IPS-15b (cell line): ENCODE results near the gene TTL.
A peak's percentile ranks its signal among the peaks of the same experiment; 100 is the strongest.

Experiments
- H3K27me3 ChIP-seq: one replicate; pipeline ENCODE4 v1.6.1; 2013; ENCODE audit warnings: low read length; ENCODE audit not compliant: control insufficient read depth, insufficient read depth
- H3K36me3 ChIP-seq: one replicate; pipeline ENCODE4 v1.6.1; 2013; ENCODE audit warnings: low read length; ENCODE audit not compliant: control insufficient read depth, insufficient read depth
- H3K4me1 ChIP-seq: one replicate; pipeline ENCODE4 v1.6.1; 2013; ENCODE audit warnings: mild to moderate bottlenecking, low read length; ENCODE audit not compliant: control insufficient read depth, insufficient read depth
- H3K4me3 ChIP-seq: one replicate; pipeline ENCODE4 v1.5.1; 2013; ENCODE audit warnings: low read depth, low read length
- H3K9ac ChIP-seq: one replicate; pipeline ENCODE4 v1.6.1; 2013; ENCODE audit warnings: low read depth, mild to moderate bottlenecking, low read length
- H3K9me3 ChIP-seq: one replicate; pipeline ENCODE4 v1.6.1; 2013; ENCODE audit warnings: mild to moderate bottlenecking, low read length; ENCODE audit not compliant: control insufficient read depth, insufficient read depth

Gene TTL

DNA sequence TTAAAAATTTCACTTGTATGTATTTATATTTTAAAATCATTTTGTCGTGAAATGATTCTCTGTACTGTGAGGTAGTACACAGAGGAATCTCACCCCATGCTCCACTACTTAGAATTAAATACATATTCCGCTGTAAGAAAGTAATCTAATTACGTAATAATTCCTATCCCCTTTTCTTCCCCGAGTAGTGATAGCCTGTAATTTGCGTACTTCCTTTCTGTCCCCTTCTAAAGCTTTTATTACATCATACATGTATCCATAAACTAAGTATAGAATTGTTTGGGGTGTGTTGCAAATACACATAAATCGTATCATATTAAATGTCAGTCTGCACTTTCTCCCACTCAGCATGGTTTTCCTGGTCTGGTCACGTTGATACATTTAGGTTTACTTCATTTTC lies 90.0 kb downstream of the TTL start:
- Histone ChIP-seq H3K27me3 (no peaks in the 10 kb centered on the region), H3K9me3 (no peaks in the 10 kb centered on the region), H3K36me3 (peaks cover 24% of the 10 kb centered on the region), H3K9ac (no peak overlapping the region), H3K4me3 (no peak overlapping the region), H3K4me1 (no peaks in the 10 kb centered on the region)

DNA sequence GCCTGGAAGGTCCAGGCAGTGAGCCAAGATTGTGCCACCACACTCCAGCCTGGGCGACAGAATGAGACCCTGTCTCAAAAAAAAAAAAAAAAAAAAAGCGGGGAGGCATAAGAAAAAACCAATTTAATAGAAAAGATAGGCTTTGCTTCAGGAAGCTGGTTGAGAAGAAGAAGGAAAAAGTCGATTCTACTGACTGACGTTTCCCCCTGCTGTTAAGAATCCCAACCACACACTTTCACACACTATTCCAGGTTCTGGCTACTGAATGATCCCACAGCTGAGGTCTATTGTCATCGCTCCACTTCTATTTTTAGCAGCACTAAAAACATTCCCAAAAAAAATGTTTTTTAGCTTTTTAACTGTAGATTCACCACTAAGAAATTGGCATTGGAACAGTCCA lies 95.8 kb downstream of the TTL start:
- Histone ChIP-seq H3K4me1 (no peaks in the 10 kb centered on the region), H3K9ac (no peak overlapping the region), H3K27me3 (no peaks in the 10 kb centered on the region), H3K9me3 (no peaks in the 10 kb centered on the region), H3K4me3 (no peak overlapping the region), H3K36me3 (peaks cover 13% of the 10 kb centered on the region)

DNA sequence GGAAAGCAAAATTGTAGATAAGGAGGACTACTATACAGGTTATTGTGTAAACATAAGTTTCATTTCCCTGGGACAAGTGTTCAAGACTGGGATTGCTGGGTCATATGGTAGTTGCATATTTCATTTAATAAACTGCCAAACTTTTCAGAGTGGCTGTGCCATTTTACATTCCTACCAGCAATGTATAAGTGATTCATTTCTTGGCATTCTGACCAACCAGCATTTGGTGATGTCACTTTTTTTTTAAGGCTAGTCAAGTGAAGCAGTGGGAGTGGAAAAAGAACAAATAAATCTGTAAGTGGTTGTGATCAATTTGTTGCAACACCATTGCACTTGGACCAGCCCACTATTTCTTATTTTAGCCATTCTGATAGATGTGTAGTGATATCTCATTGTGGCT lies 97.3 kb downstream of the TTL start:
- peaks cover 12% of the 10 kb centered on the region for H3K36me3 ChIP-seq
- H3K9me3 ChIP-seq = no peaks in the 10 kb centered on the region
- H3K4me1 ChIP-seq = peaks cover 3% of the 10 kb centered on the region
- no peaks in the 10 kb centered on the region for H3K27me3 ChIP-seq
- no peak overlapping the region for H3K9ac ChIP-seq
- no peak overlapping the region for H3K4me3 ChIP-seq

DNA sequence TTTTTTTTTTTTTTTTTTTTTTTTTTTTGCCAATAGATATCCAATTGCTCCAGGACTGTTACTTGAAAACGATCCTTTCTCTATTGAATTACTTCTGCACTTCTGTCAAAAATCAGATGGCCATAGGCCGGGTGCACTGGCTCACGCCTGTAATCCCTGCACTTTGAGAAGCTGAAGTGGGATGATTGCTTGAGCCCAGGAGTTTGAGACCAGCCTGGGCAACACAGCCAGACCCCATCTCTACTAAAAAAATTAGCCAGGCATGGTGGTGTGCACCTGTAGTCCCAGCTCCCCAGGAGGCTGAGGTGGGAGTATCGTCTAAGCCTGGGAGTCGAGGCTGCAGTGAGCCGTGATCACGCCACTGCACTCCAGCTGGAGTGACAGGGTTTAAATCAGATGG lies 98.1 kb downstream of the TTL start:
- H3K9ac ChIP-seq = no peak overlapping the region
- no peak overlapping the region for H3K4me3 ChIP-seq
- no peaks in the 10 kb centered on the region for H3K9me3 ChIP-seq
- peaks cover 7% of the 10 kb centered on the region for H3K36me3 ChIP-seq
- peaks cover 5% of the 10 kb centered on the region for H3K4me1 ChIP-seq
- no peaks in the 10 kb centered on the region for H3K27me3 ChIP-seq

DNA sequence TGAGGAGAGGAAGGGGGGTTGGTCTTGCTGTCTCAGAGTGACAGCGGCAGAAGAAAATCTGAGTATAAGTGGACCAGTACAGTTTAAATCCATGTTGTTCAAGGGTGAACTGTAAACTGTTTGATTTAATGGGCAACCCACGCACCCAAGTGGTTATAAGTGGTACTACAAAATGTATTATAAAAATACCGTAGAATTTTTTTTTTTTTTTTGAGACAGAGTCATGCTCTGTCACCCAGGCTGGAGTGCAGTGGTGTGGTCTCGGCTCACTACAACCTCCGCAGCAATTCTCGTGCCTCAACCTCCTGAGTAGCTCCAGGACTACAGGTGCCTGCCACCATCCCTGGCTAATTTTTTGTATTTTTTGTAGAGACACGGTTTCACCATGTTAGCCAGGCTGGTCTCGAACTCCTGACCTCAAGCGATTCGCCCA lies 100.4 kb downstream of the TTL start:
- Histone ChIP-seq H3K4me1 (peaks cover 7% of the 10 kb centered on the region), H3K4me3 (no peak overlapping the region), H3K9me3 (no peaks in the 10 kb centered on the region), H3K36me3 (peaks cover 12% of the 10 kb centered on the region), H3K27me3 (no peaks in the 10 kb centered on the region), H3K9ac (no peak overlapping the region)

DNA sequence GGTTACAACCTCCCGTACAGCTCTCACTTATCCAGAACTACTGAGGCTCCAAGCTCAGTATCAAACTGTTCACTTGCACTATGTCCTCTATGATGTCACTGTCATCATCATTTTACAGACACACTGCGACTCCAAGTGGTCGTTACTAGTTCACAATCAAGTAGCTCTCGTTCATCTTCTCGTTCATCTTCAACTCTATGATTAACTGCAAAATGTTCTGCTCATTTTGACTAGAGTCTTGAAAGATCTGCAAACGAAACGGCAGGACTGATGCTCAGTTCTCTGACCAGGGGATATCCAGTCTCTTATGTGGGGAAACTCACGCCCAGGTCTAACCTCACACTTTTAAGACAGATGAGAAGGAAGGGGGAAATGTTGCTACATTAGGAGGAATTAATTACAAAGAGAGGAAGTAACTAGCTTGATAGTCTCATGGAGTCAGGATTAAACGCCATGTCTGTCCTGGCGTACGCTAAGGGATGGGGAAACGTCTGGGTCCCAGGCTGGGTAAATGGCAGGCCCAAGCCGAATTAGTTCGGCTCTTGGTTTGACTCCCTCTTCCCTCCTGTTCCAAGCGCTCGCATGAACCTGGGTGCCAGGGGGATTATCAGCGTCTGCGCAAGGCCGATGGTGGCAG lies 101.7 kb downstream of the TTL start:
- H3K4me1 ChIP-seq = peaks cover 7% of the 10 kb centered on the region
- peaks cover 13% of the 10 kb centered on the region for H3K36me3 ChIP-seq
- no peaks in the 10 kb centered on the region for H3K27me3 ChIP-seq
- peak overlapping the region; percentile 77 for H3K9ac ChIP-seq
- peak overlapping the region; percentile 94 for H3K4me3 ChIP-seq
- no peaks in the 10 kb centered on the region for H3K9me3 ChIP-seq

DNA sequence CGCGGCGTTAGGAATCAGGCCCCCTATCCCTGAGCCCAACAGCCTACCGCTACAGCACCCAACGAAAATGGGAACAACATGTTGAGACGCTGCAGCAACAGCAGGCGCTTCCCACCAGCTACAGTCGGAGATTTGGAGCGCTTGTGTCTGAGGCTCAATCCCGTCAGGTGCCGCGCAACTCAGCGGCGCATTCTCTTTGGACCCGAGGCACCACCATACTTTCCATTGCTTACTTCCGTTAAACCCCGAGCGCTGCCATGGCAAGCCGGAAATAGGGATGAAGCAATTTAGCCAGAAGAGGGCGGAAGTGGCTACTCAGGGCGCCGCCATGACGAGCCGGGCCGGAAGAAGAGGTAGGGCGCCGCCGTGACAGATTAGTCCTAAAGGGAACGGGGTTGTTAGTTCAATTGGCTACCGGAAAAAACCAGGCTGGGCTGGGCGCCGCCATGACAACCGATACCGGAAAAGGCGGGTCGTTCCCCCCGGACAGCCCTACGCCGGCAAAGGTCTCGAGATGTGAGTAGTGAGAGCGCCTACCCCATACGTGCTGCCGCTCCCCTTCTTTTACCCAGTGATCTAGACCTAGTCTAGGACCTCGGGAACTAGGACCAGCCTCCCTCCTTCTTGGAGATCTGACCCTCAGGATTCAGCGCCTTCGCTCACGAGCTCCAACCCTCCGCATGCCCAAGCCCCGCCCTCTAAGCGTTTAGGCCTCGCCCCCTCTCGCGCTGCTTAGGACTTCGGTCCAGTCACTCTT lies 102.4 kb downstream of the TTL start, which contains the start of gene CHCHD5:
CHCHD5 (plus strand) TSS at position 476 of the 757 bp plus-strand sequence; CDS start at position 515, 39 bp downstream.
- Histone ChIP-seq H3K27me3 (no peaks in the 10 kb centered on the region), H3K4me3 (peak within 1 kb of the TSS; percentile 94), H3K4me1 (peaks cover 7% of the 10 kb centered on the region), H3K36me3 (peaks cover 13% of the 10 kb centered on the region), H3K9ac (peak within 1 kb of the TSS; percentile 80), H3K9me3 (no peaks in the 10 kb centered on the region)

DNA sequence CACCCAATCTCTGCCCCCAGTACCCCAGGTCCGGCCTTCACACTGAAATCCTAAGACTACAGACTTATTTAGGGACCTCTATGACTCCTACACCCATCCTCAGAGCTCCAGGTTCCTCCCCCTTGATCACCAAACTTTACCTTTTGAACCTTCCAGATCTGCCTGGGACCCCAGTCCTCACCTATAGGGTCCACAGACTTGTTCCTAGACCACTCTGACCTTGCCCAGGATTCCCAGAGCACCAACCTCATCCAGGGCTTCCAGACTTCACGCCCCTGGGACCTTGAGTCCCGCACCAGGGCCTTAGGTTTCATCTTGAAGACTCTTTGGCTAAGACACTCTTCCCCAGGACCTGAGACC lies 102.9 kb downstream of the TTL start:
- peaks cover 13% of the 10 kb centered on the region for H3K36me3 ChIP-seq
- no peaks in the 10 kb centered on the region for H3K9me3 ChIP-seq
- peak overlapping the region; percentile 94 for H3K4me3 ChIP-seq
- H3K4me1 ChIP-seq = peaks cover 7% of the 10 kb centered on the region
- H3K27me3 ChIP-seq = no peaks in the 10 kb centered on the region
- peak overlapping the region; percentile 80 for H3K9ac ChIP-seq

DNA sequence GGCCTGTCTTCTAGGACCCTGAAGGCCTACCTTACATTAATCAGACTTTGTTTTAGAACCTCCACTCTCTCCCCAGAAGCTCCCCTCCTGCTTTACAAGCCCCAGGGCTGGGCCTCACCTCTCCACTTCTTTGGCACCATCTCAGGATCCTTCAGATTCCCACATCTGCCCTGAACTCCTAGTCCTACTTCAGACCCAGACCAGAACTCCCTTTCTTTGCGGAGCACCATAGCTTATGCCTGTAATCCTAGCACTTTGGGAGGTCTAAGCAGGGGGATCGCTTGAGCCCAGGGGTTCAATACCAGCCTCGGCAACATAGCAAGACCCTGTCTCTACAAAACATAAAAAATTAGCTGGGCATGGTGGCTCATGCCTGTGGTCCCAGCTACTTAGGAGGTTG lies 103.4 kb downstream of the TTL start:
- peak overlapping the region; percentile 80 for H3K9ac ChIP-seq
- peaks cover 7% of the 10 kb centered on the region for H3K4me1 ChIP-seq
- peak overlapping the region; percentile 94 for H3K4me3 ChIP-seq
- no peaks in the 10 kb centered on the region for H3K9me3 ChIP-seq
- no peaks in the 10 kb centered on the region for H3K27me3 ChIP-seq
- H3K36me3 ChIP-seq = peaks cover 13% of the 10 kb centered on the region

DNA sequence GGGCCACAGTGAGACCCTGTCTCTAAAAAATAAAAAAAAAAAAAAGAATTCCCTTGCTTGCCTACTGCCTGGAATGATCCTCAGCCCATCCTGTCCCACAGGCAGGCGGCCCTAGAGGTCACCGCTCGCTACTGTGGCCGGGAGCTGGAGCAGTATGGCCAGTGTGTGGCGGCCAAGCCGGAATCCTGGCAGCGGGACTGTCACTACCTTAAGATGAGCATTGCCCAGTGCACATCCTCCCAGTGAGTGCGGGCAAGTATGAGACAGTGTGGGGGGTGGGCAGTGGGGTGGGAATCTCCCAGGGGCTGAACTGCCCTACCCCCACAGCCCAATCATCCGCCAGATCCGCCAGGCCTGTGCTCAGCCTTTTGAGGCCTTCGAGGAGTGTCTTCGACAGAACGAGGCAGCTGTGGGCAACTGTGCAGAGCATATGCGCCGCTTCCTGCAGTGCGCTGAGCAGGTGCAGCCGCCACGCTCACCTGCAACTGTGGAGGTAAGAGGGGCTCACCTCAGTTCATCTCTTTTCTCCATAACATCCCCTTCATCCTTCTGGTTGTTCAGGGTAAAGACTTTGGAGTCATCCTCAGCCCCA lies 104.0 kb downstream of the TTL start:
- Histone ChIP-seq H3K36me3 (peaks cover 13% of the 10 kb centered on the region), H3K27me3 (no peaks in the 10 kb centered on the region), H3K9me3 (no peaks in the 10 kb centered on the region), H3K4me3 (no peak overlapping the region), H3K9ac (no peak overlapping the region), H3K4me1 (peaks cover 7% of the 10 kb centered on the region)

DNA sequence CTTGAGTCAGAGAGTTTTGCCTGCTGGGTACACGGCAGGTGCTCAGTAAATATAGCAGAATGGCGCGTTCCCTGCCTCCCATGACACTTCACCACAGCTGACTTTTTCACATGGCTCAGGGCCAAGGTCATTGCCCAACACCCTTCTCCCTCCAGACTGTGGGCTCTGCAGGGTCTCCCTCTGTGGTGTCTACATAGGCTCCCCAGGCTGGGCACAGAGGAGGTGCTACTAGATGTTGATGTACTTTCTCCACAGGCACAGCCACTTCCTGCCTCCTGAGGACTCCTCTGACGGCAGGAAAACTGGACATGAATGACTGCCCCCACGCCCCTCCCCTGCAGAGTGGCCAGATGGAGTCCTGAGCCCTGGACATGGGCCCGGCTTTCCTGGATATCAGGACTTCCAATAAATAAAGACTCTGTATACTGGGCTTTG lies 106.7 kb downstream of the TTL start:
- H3K9ac ChIP-seq = no peak overlapping the region
- peaks cover 13% of the 10 kb centered on the region for H3K36me3 ChIP-seq
- no peak overlapping the region for H3K4me3 ChIP-seq
- H3K27me3 ChIP-seq = no peaks in the 10 kb centered on the region
- peaks cover 4% of the 10 kb centered on the region for H3K4me1 ChIP-seq
- H3K9me3 ChIP-seq = no peaks in the 10 kb centered on the region
